HepG2 (cell line): ENCODE measurements around the gene FBXO8. TPM values are rescaled to one million over a fixed set of nuclear protein-coding genes. Genes with fewer than 3 reads are reported as not detected.

ENCODE experiments used
- ASH2L ChIP-seq: fragments of 300-600, 200-600 bp; sonication (generic); IDR thresholded peaks from 2 replicates; pipeline ENCODE4 v1.7.0; 2017; ENCODE audit warnings: low read depth, mild to moderate bottlenecking, moderate library complexity, mixed read lengths, low read length; ENCODE audit not compliant: insufficient read length
- ELF1 ChIP-seq: sonication (generic); formaldehyde crosslinking; IDR thresholded peaks from 2 replicates; pipeline ENCODE4 v1.4.0; 2020; ENCODE audit warnings: missing genetic modification reagents
- ELK4 ChIP-seq: sonication (generic); formaldehyde crosslinking; IDR thresholded peaks from 2 replicates; pipeline ENCODE4 v1.9.0; 2021; ENCODE audit warnings: missing genetic modification reagents, borderline replicate concordance
- HNF4A ChIP-seq: sonication (generic); formaldehyde crosslinking; IDR thresholded peaks from 2 replicates; pipeline ENCODE4 v1.4.0; 2020; ENCODE audit warnings: missing genetic modification reagents
- IRF2 ChIP-seq: IDR thresholded peaks from 2 replicates; pipeline ENCODE4 v1.6.1; 2018; ENCODE audit warnings: missing genetic modification reagents, missing compliant biosample characterization
- KDM5A ChIP-seq: fragments of 200-600 bp; sonication (generic); IDR thresholded peaks from 2 replicates; pipeline ENCODE4 v1.7.0; 2018; ENCODE audit warnings: antibody characterized with exemption, mild to moderate bottlenecking, low read length, borderline replicate concordance
- NR2F2 ChIP-seq: IDR thresholded peaks from 2 replicates; pipeline ENCODE4 v1.6.1; 2012; ENCODE audit warnings: low read depth, inconsistent platforms, borderline replicate concordance
- PPARG ChIP-seq: conservative IDR thresholded peaks from 2 replicates; pipeline ENCODE4 v1.6.1; 2016; ENCODE audit warnings: missing biosample characterization, missing genetic modification reagents
- REL ChIP-seq: sonication (generic); formaldehyde crosslinking; conservative IDR thresholded peaks from 2 replicates; pipeline ENCODE4 v1.8.0; 2022; ENCODE audit warnings: mild to moderate bottlenecking, missing genetic modification reagents, moderate library complexity
- RFXAP ChIP-seq: sonication (generic); formaldehyde crosslinking; IDR thresholded peaks from 2 replicates; pipeline ENCODE4 v1.4.0; 2020; ENCODE audit warnings: missing genetic modification reagents, borderline replicate concordance
- SIN3B ChIP-seq: fragments of 150-350 bp; IDR thresholded peaks from 2 replicates; pipeline ENCODE4 v1.6.1; 2014; ENCODE audit warnings: low read length
- SMAD1 ChIP-seq: sonication (generic); formaldehyde crosslinking; IDR thresholded peaks from 2 replicates; pipeline ENCODE4 v1.4.0; 2020; ENCODE audit warnings: missing genetic modification reagents, low read depth, mild to moderate bottlenecking, borderline replicate concordance
- SNAPC2 ChIP-seq: sonication (generic); formaldehyde crosslinking; IDR thresholded peaks from 2 replicates; pipeline ENCODE4 v1.8.1; 2022; ENCODE audit warnings: mild to moderate bottlenecking, missing genetic modification reagents
- THAP11 ChIP-seq: IDR thresholded peaks from 2 replicates; pipeline ENCODE4 v1.6.1; 2016; ENCODE audit warnings: missing biosample characterization, missing genetic modification reagents
- TRAFD1 ChIP-seq: sonication (generic); formaldehyde crosslinking; IDR thresholded peaks from 2 replicates; pipeline ENCODE4 v1.5.1; 2020; ENCODE audit warnings: missing genetic modification reagents, mild to moderate bottlenecking, borderline replicate concordance
- ZBTB1 ChIP-seq: sonication (generic); formaldehyde crosslinking; IDR thresholded peaks from 2 replicates; pipeline ENCODE4 v1.4.0; 2020; ENCODE audit warnings: missing genetic modification reagents, borderline replicate concordance
- ZBTB7A ChIP-seq: sonication (generic); formaldehyde crosslinking; IDR thresholded peaks from 2 replicates; pipeline ENCODE4 v1.8.0; 2022; ENCODE audit warnings: mild to moderate bottlenecking, missing genetic modification reagents
- ZFP37 ChIP-seq: sonication (generic); formaldehyde crosslinking; IDR thresholded peaks from 2 replicates; pipeline ENCODE4 v1.4.0; 2020; ENCODE audit warnings: missing genetic modification reagents, borderline replicate concordance
- ZNF230 ChIP-seq: sonication (generic); formaldehyde crosslinking; IDR thresholded peaks from 2 replicates; pipeline ENCODE4 v1.4.0; 2020; ENCODE audit warnings: mild to moderate bottlenecking, missing genetic modification reagents
- ZNF512B ChIP-seq: sonication (generic); formaldehyde crosslinking; IDR thresholded peaks from 2 replicates; pipeline ENCODE4 v1.5.1; 2020; ENCODE audit warnings: missing genetic modification reagents, mild to moderate bottlenecking, borderline replicate concordance
- ZNF607 ChIP-seq: sonication (generic); formaldehyde crosslinking; IDR thresholded peaks from 2 replicates; pipeline ENCODE4 v1.5.1; 2020; ENCODE audit warnings: missing genetic modification reagents, mild to moderate bottlenecking, borderline replicate concordance
- ZNF672 ChIP-seq: sonication (generic); formaldehyde crosslinking; IDR thresholded peaks from 2 replicates; pipeline ENCODE4 v1.8.1; 2022; ENCODE audit warnings: missing genetic modification reagents
- ZNF776 ChIP-seq: sonication (generic); formaldehyde crosslinking; IDR thresholded peaks from 2 replicates; pipeline ENCODE4 v1.4.0; 2020; ENCODE audit warnings: mild to moderate bottlenecking, missing genetic modification reagents
- ZNF878 ChIP-seq: sonication (generic); formaldehyde crosslinking; IDR thresholded peaks from 2 replicates; pipeline ENCODE4 v1.8.1; 2023; ENCODE audit warnings: mild to moderate bottlenecking, missing genetic modification reagents, moderate library complexity
- polyA plus RNA-seq, 8 experiments: library from polyadenylated mRNA; depleted of rRNA in 3 of 8; stranded (reverse) in 7 of 8; unstranded in 1 of 8; fragments of >200 nt; fragmentation: Illumina TruSeq in 4 of 8; extraction: Trizol in 4 of 8; gene quantifications; 2 replicates each; pipeline versions ENCODE4 v1.2.1 to v1.2.3, GENCODE V29; 2011 to 2016; ENCODE audit warnings: low read depth in 4 of 8, missing spikeins in 1 of 8, mixed read lengths in 1 of 8; ENCODE audit not compliant: insufficient read depth in 1 of 8
- total RNA-seq, 5 experiments: library from RNA; depleted of rRNA; stranded (reverse); fragments of >200 nt; fragmentation: Illumina TruSeq; extraction: Trizol; gene quantifications; 2 replicates each; pipeline ENCODE4 v1.2.3, GENCODE V29; 2016; ENCODE audit warnings: low read depth in 1 of 5

FBXO8 gene
- total and polyA plus RNA-seq, 2 of the 13 experiments (the other 11 are each of a cell fraction or from before 2014, with no cell fraction given), result 11.7 to 15.2 TPM

GRCh38 chr4:174283507-174284471, at the start of gene FBXO8, which contains the start of gene CEP44 (continued):
- TF ChIP-seq ZNF230 (CRISPR knock-in tag) (peak; percentile 79; the same call in 1 of the 2 replicates), ELK4 (CRISPR knock-in tag) (no peak), ZNF607 (CRISPR knock-in tag) (no peak), KDM5A (peak; percentile 98), ZNF776 (CRISPR knock-in tag) (peak; percentile 61; the same call in 1 of the 2 replicates), SNAPC2 (CRISPR knock-in tag) (no peak), PPARG (CRISPR knock-in tag) (no peak), ZNF512B (CRISPR knock-in tag) (no peak), SMAD1 (no peak), HNF4A (CRISPR knock-in tag) (peak; percentile 12; the same call in 1 of the 2 replicates), RFXAP (CRISPR knock-in tag) (peak; percentile 85), TRAFD1 (CRISPR knock-in tag) (no peak), NR2F2 (no peak), THAP11 (CRISPR knock-in tag) (peak; percentile 90), SIN3B (peak; percentile 60; the same call in 1 of the 2 replicates), ZFP37 (CRISPR knock-in tag) (0 out of 2 replicates have a peak, but pooled peaks have one; percentile 64), ELF1 (CRISPR knock-in tag) (peak; percentile 88), REL (CRISPR knock-in tag) (no peak), ASH2L (peak; percentile 100), ZNF878 (peak; percentile 76; the same call in 1 of the 2 replicates), ZBTB7A (CRISPR knock-in tag) (no peak; the same call in 1 of the 2 replicates), ZBTB1 (no peak), IRF2 (CRISPR knock-in tag) (peak; percentile 54; the same call in 1 of the 2 replicates), ZNF672 (CRISPR knock-in tag) (no peak)
